Lower lobe of right lung (tissue), 2 donors: ENCODE results near the gene SNRNP200. TPM values are rescaled to one million over a fixed set of nuclear protein-coding genes. Genes with fewer than 3 reads are reported as not detected.

ENCODE experiments used
- ATAC-seq, 2 donors: fragments of 200-7000 bp; cut with Tn5 transposase; one replicate each; pipeline ENCODE4 v1.9.1; 2020 to 2022; ENCODE audit warnings: mild to moderate bottlenecking in 2 of 2, moderate library complexity in 2 of 2
- DNase-seq: peaks from one replicate; pipeline ENCODE4 v3.0.0-alpha.2; 2020
- H3K27ac ChIP-seq: fragments of 200-600 bp; one replicate; pipeline ENCODE4 v1.8.0; 2022
- H3K27me3 ChIP-seq: fragments of 200-600 bp; one replicate; pipeline ENCODE4 v1.8.0; 2022; ENCODE audit warnings: low read depth
- H3K36me3 ChIP-seq: fragments of 200-600 bp; one replicate; pipeline ENCODE4 v1.8.0; 2022; ENCODE audit warnings: mild to moderate bottlenecking
- H3K4me1 ChIP-seq: fragments of 200-600 bp; one replicate; pipeline ENCODE4 v1.8.0; 2022
- H3K4me3 ChIP-seq: fragments of 200-600 bp; one replicate; pipeline ENCODE4 v1.8.0; 2022; ENCODE audit warnings: mild to moderate bottlenecking
- H3K9me3 ChIP-seq: fragments of 200-600 bp; one replicate; pipeline ENCODE4 v1.8.0; 2022
- CTCF ChIP-seq: fragments of 200-600 bp; IDR thresholded peaks from one replicate; pipeline ENCODE4 v1.8.0; 2022; ENCODE audit warnings: antibody characterized with exemption, mild to moderate bottlenecking
- intact Hi-C: fragments of 100-400 bp; cut with DNase I; formaldehyde crosslinking; loops from one replicate; pipeline ENCODE4 v1.11.0; 2022
- total RNA-seq: library from RNA; stranded (reverse); fragmentation: NEBNext Ultra II Directional; extraction: Animal tissue kit (Norgen Biotek cat#: 25700); gene quantifications from one replicate; pipeline ENCODE4 v1.2.1, GENCODE V29; 2021
- donor health status: DM: no; HTN: yes; CAD: no; lungs with severe emphysema.

SNRNP200 gene
- total RNA-seq, 1 donor from 2014 or later: 95.3 TPM

GRCh38 chr2:96245609-96246390, 59.5 kb downstream of the SNRNP200 start:
- ATAC-seq: peak; percentile 52 to 54
- Histone ChIP-seq H3K36me3 (peaks cover 5% of the 10 kb centered on the region), H3K27ac (peak overlapping the region; percentile 37), H3K4me1 (peaks cover 33% of the 10 kb centered on the region), H3K27me3 (no peaks in the 10 kb centered on the region), H3K4me3 (no peak overlapping the region), H3K9me3 (no peaks in the 10 kb centered on the region)
- no peak for TF ChIP-seq CTCF
- peak; percentile 59 for DNase-seq
- intact Hi-C loops: no loop called here

GRCh38 chr2:96243843-96244242, 61.5 kb downstream of the SNRNP200 start:
- Histone ChIP-seq H3K9me3 (no peaks in the 10 kb centered on the region), H3K4me3 (no peak overlapping the region), H3K36me3 (peaks cover 7% of the 10 kb centered on the region), H3K4me1 (peaks cover 21% of the 10 kb centered on the region), H3K27me3 (no peaks in the 10 kb centered on the region), H3K27ac (no peak overlapping the region)
- intact Hi-C loops: no loop called here
- TF ChIP-seq CTCF: no peak
- DNase-seq (no peak), ATAC-seq (no peak)

GRCh38 chr2:96241900-96242611, 63.3 kb downstream of the SNRNP200 start:
- TF ChIP-seq CTCF: no peak
- ATAC-seq (peak; percentile 81 to 83), DNase-seq (peak; percentile 61)
- intact Hi-C loops: no loop called here
- Histone ChIP-seq H3K36me3 (peaks cover 7% of the 10 kb centered on the region), H3K27ac (peak overlapping the region; percentile 81), H3K4me1 (peaks cover 21% of the 10 kb centered on the region), H3K9me3 (no peaks in the 10 kb centered on the region), H3K27me3 (no peaks in the 10 kb centered on the region), H3K4me3 (no peak overlapping the region)

- Histone ChIP-seq H3K27ac (peak overlapping the region; percentile 81), H3K4me3 (no peak overlapping the region), H3K9me3 (no peaks in the 10 kb centered on the region), H3K36me3 (peaks cover 7% of the 10 kb centered on the region), H3K4me1 (peaks cover 21% of the 10 kb centered on the region), H3K27me3 (no peaks in the 10 kb centered on the region)
- intact Hi-C loops: no loop called here
- TF ChIP-seq CTCF: no peak
- ATAC-seq (no peak), DNase-seq (no peak)
Measured at GRCh38 chr2:96241227-96241626, 64.1 kb downstream of the SNRNP200 start.

GRCh38 chr2:96240341-96241038, 64.9 kb downstream of the SNRNP200 start:
- DNase-seq (no peak), ATAC-seq (no peak)
- intact Hi-C loops: no loop called here
- Histone ChIP-seq H3K4me3 (no peak overlapping the region), H3K4me1 (peaks cover 21% of the 10 kb centered on the region), H3K27ac (no peak overlapping the region), H3K9me3 (no peaks in the 10 kb centered on the region), H3K36me3 (peaks cover 7% of the 10 kb centered on the region), H3K27me3 (no peaks in the 10 kb centered on the region)
- no peak for TF ChIP-seq CTCF
